Lower lobe of right lung (tissue), 2 donors: Measurements from ENCODE around the gene MEI1. TPM values are rescaled to one million over a fixed set of nuclear protein-coding genes. Genes with fewer than 3 reads are reported as not detected.

Source experiments
- ATAC-seq, 2 donors: fragments of 200-7000 bp; cut with Tn5 transposase; one replicate each; pipeline ENCODE4 v1.9.1; 2020 to 2022; ENCODE audit warnings: mild to moderate bottlenecking in 2 of 2, moderate library complexity in 2 of 2
- DNase-seq: peaks from one replicate; pipeline ENCODE4 v3.0.0-alpha.2; 2020
- H3K27ac ChIP-seq: fragments of 200-600 bp; one replicate; pipeline ENCODE4 v1.8.0; 2022
- H3K27me3 ChIP-seq: fragments of 200-600 bp; one replicate; pipeline ENCODE4 v1.8.0; 2022; ENCODE audit warnings: low read depth
- H3K36me3 ChIP-seq: fragments of 200-600 bp; one replicate; pipeline ENCODE4 v1.8.0; 2022; ENCODE audit warnings: mild to moderate bottlenecking
- H3K4me1 ChIP-seq: fragments of 200-600 bp; one replicate; pipeline ENCODE4 v1.8.0; 2022
- H3K4me3 ChIP-seq: fragments of 200-600 bp; one replicate; pipeline ENCODE4 v1.8.0; 2022; ENCODE audit warnings: mild to moderate bottlenecking
- H3K9me3 ChIP-seq: fragments of 200-600 bp; one replicate; pipeline ENCODE4 v1.8.0; 2022
- intact Hi-C: fragments of 100-400 bp; cut with DNase I; formaldehyde crosslinking; loops from one replicate; pipeline ENCODE4 v1.11.0; 2022
- total RNA-seq: library from RNA; stranded (reverse); fragmentation: NEBNext Ultra II Directional; extraction: Animal tissue kit (Norgen Biotek cat#: 25700); gene quantifications from one replicate; pipeline ENCODE4 v1.2.1, GENCODE V29; 2021
- TF ChIP-seq, protein P1 (sequence below): fragments of 200-600 bp; IDR thresholded peaks from one replicate; pipeline ENCODE4 v1.8.0; 2022; ENCODE audit warnings: antibody characterized with exemption, mild to moderate bottlenecking
- donor health status: DM: no; HTN: yes; CAD: no; lungs with severe emphysema.

The MEI1 gene
- total RNA-seq, 1 donor from 2014 or later: 4.3 TPM

GRCh38 chr22:41808400-41808799 is 109.1 kb downstream of the MEI1 start:
- Histone ChIP-seq H3K27ac (no peak overlapping the region), H3K4me3 (no peak overlapping the region), H3K36me3 (peaks cover 18% of the 10 kb centered on the region), H3K27me3 (no peaks in the 10 kb centered on the region), H3K9me3 (no peaks in the 10 kb centered on the region), H3K4me1 (no peaks in the 10 kb centered on the region)
- ATAC-seq (no peak), DNase-seq (no peak)
- intact Hi-C loops: no loop called here
- TF ChIP-seq, protein P1, sequence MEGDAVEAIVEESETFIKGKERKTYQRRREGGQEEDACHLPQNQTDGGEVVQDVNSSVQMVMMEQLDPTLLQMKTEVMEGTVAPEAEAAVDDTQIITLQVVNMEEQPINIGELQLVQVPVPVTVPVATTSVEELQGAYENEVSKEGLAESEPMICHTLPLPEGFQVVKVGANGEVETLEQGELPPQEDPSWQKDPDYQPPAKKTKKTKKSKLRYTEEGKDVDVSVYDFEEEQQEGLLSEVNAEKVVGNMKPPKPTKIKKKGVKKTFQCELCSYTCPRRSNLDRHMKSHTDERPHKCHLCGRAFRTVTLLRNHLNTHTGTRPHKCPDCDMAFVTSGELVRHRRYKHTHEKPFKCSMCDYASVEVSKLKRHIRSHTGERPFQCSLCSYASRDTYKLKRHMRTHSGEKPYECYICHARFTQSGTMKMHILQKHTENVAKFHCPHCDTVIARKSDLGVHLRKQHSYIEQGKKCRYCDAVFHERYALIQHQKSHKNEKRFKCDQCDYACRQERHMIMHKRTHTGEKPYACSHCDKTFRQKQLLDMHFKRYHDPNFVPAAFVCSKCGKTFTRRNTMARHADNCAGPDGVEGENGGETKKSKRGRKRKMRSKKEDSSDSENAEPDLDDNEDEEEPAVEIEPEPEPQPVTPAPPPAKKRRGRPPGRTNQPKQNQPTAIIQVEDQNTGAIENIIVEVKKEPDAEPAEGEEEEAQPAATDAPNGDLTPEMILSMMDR: no peak

DNA sequence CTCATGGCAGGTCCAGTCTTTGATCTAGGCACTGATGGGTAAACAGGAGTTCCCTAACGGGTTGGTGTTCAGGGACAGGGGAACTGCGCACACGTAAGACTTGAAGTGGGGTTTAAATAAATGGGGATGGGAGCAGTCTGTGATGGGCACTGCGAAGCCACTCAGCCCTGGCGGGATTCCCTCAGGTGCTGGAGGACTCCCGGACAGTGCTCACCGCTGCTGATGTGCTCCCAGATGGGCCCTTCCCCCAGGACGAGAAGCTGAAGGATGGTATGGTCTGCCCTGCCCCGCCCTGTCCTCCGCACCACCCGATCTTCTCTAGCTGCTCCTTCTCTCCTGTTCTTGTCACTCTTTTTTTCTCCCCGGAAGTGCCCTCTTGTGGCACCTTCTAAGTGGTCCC is 110.7 kb downstream of the MEI1 start:
- Histone ChIP-seq H3K9me3 (no peaks in the 10 kb centered on the region), H3K27ac (no peak overlapping the region), H3K4me3 (no peak overlapping the region), H3K36me3 (peaks cover 24% of the 10 kb centered on the region), H3K27me3 (no peaks in the 10 kb centered on the region), H3K4me1 (no peaks in the 10 kb centered on the region)
- ATAC-seq: no peak
- TF ChIP-seq, protein P1: no peak
- intact Hi-C loops: no loop called here
- DNase-seq: no peak

GRCh38 chr22:41812805-41813545 is 113.7 kb downstream of the MEI1 start:
- TF ChIP-seq, protein P1: no peak
- no peak overlapping the region for H3K4me3 ChIP-seq
- no peaks in the 10 kb centered on the region for H3K27me3 ChIP-seq
- intact Hi-C loops: no loop called here
- H3K4me1 ChIP-seq: no peaks in the 10 kb centered on the region
- H3K36me3 ChIP-seq: peaks cover 31% of the 10 kb centered on the region
- no peaks in the 10 kb centered on the region for H3K9me3 ChIP-seq
- DNase-seq (no peak), ATAC-seq (no peak)
- no peak overlapping the region for H3K27ac ChIP-seq

DNA sequence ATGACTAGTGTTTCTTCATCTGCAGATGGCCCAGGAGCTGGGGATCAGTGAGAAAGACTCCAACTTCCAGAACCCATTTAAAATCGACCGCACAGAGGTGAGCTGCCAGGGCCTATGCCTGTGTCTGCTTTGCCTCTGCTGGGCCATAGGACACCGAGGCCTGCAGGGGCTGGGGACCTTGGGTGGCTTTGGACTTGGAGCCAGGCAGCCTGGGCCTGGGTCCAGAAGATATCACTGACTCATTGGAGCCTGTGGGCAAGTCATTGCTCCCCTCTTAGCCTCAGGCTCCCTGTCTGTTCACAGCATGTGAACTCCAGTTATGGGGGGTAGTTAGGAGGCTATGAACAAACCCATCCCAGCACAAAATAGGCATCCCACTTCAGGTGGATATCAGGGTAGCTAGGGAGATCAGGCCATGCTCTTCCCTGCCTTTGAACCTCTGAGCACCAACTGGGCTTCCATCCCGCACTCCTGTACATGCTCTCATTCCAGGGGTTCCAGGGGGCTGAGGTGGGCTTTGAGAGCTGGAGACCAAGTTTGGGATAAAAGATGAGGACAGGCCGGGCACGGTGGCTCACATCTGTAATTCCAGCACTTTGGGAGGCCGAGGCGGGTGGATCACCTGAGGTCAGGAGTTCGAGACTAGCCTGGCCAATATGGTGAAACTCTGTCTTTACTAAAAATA is 114.6 kb downstream of the MEI1 start:
- Histone ChIP-seq H3K4me1 (no peaks in the 10 kb centered on the region), H3K36me3 (peaks cover 31% of the 10 kb centered on the region)
- intact Hi-C loops: no loop called here

GRCh38 chr22:41815716-41816115 is 116.4 kb downstream of the MEI1 start:
- H3K9me3 ChIP-seq: no peaks in the 10 kb centered on the region
- ATAC-seq (no peak), DNase-seq (no peak)
- peaks cover 17% of the 10 kb centered on the region for H3K36me3 ChIP-seq
- no peaks in the 10 kb centered on the region for H3K4me1 ChIP-seq
- no peak overlapping the region for H3K4me3 ChIP-seq
- intact Hi-C loops: no loop called here
- TF ChIP-seq, protein P1: no peak
- no peak overlapping the region for H3K27ac ChIP-seq
- H3K27me3 ChIP-seq: no peaks in the 10 kb centered on the region

More for the DNA sequence above, 114.6 kb downstream of the MEI1 start:
- ATAC-seq (no peak), DNase-seq (no peak)
- TF ChIP-seq, protein P1: no peak
- H3K4me3 ChIP-seq: no peak overlapping the region
- H3K27me3 ChIP-seq: no peaks in the 10 kb centered on the region
- no peak overlapping the region for H3K27ac ChIP-seq
- no peaks in the 10 kb centered on the region for H3K9me3 ChIP-seq
